AG09309 (cell line): Measurements from ENCODE around the gene CACTIN.

Experiments used
- DNase-seq: peaks from one replicate; pipeline ENCODE4 v3.0.0-alpha.2; 2010; ENCODE audit warnings: low read depth
- H3K4me3 ChIP-seq: 2 replicates; pipeline ENCODE4 v1.5.1; 2011; ENCODE audit warnings: mild to moderate bottlenecking, low read depth, low read length, moderate library complexity; ENCODE audit not compliant: control insufficient read depth
- TF ChIP-seq, protein P1 (sequence below): IDR thresholded peaks from 2 replicates; pipeline ENCODE4 v1.5.1; 2011; ENCODE audit warnings: mild to moderate bottlenecking, low read depth, low read length, inconsistent platforms; ENCODE audit not compliant: insufficient read depth, control insufficient read depth; ENCODE audit errors: missing control alignments

The CACTIN gene

DNA sequence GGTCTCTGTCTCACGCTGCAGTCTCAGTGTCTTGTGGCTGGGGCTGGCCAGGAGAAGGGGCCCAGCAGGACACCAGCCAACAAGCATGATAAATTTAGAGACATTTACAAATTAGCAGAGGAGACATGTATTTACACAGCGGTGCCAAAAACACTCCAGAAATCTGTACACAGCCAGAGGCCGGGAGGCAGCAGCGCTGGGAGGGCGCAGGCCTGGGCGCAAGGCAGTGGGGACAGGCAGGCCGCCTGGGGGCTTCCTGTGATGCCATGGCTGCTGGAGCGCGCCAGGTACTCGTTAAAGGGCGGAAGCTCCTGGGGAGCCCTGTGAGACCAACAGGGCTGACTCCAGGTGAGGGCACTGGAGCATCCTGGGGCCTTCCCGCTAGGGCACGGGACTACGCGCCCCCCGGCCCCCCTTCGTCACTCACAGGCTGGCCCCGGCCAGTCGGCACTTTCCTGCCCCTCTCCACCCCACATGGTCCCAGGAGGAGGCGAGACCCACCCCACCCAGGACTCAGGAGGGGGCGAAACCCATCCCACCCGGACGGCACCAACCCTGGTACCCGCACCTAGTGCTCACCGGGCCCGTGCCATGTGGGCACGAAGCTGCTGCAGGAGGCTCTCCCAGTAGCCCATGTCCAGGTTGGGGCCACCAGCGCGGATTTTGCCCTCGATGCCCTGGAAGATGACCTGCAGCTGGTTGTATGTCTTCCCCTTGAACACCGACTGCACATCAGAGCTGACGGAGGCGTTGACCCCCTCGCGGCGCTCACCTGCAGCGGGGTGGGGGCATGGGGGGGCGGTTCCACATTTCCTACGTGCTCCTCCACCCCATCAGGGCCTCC, 12.6 kb downstream of the CACTIN start:
- no peak for DNase-seq
- H3K4me3 ChIP-seq = no peak overlapping the region
- TF ChIP-seq, protein P1, sequence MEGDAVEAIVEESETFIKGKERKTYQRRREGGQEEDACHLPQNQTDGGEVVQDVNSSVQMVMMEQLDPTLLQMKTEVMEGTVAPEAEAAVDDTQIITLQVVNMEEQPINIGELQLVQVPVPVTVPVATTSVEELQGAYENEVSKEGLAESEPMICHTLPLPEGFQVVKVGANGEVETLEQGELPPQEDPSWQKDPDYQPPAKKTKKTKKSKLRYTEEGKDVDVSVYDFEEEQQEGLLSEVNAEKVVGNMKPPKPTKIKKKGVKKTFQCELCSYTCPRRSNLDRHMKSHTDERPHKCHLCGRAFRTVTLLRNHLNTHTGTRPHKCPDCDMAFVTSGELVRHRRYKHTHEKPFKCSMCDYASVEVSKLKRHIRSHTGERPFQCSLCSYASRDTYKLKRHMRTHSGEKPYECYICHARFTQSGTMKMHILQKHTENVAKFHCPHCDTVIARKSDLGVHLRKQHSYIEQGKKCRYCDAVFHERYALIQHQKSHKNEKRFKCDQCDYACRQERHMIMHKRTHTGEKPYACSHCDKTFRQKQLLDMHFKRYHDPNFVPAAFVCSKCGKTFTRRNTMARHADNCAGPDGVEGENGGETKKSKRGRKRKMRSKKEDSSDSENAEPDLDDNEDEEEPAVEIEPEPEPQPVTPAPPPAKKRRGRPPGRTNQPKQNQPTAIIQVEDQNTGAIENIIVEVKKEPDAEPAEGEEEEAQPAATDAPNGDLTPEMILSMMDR = no peak

DNA sequence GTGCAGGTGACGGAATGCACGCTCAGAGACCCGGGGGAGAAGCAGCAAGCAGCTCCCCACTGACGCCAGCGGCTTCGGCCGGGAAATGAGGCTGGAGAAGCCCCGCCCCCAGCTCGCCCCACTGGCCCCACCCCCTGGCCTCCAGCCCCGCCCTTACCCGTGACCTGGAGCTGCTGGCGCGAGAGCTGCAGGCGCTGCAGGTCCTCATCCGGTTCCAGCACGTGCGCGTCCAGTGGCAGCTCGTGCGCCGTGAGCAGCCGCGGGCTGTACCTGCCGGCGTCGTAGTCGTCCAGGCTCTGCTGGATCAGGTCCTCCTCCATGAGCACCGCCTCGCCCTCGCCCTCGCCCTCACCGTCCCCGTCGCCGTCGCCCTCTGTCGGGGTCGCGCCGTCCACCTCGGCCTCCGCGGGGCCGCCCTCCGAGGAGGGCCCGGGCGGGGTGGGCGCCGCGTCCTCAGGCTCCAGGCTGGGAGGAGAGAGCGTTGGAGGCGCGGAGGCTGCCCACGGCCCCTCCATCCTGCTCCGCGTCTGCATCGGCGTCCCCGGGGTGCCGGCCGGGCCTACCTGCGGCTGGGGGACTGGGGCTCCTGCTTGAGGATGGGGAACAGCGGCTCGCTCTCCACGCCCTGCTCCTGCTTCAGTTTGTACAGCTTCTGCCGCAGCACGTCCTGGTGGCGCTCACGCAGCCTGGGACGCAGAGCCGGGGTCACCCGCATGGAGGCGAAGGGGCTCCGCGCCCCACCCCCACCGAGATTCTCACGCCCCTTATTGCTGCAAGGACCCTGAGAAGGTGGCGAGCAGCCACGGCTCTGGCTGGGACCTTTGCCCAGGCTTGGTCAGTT, 13.5 kb downstream of the CACTIN start:
- no peak for DNase-seq
- TF ChIP-seq, protein P1 = no peak
- H3K4me3 ChIP-seq = no peak overlapping the region

DNA sequence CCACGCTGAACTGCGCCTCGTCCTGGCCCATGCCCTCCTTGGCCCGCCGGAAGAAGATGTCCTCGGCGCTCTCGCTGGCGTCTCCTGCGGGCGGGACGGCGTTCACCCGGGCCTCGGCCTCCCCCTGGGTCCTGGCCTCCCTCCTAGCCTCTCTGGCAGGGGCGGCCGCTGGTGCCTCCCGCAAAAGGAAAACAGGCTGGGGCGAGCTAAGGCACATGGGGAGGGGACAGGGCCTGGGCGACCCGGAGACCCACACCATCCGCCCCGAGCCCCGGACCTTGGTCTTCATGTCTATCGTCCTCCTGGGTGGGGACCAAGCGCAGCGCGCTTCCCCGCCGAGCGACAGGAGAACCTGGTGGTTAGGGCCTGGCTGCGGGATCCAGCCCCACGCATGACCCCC, 14.3 kb downstream of the CACTIN start:
- no peak for DNase-seq
- no peak overlapping the region for H3K4me3 ChIP-seq
- TF ChIP-seq, protein P1 = no peak

DNA sequence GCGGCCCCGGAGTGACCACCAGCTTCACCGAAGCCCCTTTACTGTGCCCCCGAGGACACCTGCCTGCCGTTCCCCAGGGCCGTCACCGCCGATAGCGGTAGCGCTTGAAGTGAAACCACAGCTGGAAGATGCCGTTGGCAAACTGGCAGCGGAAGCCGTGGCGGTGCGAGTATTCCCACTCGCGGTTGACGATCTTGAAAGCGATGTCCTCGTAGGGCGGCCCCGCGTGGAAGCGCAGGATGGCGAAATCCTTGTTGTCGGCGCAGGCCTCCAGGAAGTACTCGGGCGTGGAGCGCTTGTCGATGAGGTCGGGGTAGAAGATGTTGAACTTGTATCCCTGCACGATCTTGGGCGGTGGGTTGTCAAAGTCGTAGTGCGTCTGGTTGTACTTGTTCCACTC, 14.7 kb downstream of the CACTIN start:
- H3K4me3 ChIP-seq = no peak overlapping the region
- TF ChIP-seq, protein P1 = no peak

DNA sequence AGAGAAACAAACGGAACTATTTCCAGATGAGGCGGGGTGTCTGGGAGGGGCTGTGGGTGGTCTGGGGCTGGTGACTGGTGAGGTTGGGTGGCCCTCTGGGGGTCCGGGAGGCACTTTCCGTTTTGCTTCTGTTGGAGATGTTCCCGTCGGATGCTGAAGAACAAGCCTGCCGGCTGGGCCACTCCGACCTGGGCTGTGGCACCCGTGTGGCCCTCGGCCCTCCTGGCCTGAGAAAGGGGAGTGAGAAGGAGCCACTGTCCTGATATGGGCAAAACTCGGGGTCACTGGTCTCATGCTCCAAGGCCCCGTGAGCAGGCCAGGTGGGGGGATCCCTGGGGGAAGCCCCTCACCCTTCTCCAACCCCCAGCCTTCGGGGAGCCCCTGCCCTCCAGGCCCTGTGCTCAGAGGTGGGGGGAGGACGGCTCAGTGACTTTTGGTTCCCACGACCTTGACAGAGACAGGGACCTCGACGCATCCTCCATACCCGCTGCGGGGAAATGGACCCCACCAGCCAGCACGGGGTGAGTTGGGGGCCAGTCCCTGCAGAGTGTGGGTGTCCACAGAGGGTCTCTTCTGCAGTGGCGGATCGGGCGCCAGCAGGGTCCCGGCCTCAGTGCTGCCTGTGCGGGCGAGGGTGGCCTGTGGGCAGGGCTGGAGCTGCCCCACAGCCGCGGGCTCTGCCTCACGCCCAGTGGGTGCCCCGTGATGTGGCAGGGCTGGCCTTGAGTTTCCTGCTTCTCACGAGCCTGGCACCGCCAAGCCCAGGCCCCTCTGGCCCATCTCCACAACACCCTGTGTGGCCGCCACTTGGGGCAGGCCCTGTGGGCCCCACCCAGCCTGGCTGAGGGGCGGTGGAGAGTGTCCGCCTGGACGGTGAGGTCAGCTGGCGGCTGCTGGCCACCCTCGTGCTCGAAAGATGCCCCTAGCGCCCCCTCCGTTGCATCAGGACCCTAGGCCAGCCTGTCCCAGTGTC, 15.6 kb downstream of the CACTIN start:
- H3K4me3 ChIP-seq = no peak overlapping the region
- DNase-seq = no peak
- TF ChIP-seq, protein P1 = no peak

More for the DNA sequence above, 14.7 kb downstream of the CACTIN start:
- DNase-seq = no peak
